DMS79 (cell line): Measurements from ENCODE around the gene ATP1A1.

ENCODE experiments used
- DNase-seq: peaks from one replicate; lab custom pipeline; 2025; lab: John Stamatoyannopoulos, UW

ATP1A1 gene

GRCh38 chr1:116372651-116373430 lies at the start of gene ATP1A1:
Gene ATP1A1, plus strand, starts transcription at chr1:116373244. Its CDS starts 268 bp downstream, at chr1:116373512.
- peak; percentile 72 for DNase-seq

- DNase-seq = no peak
Measured at GRCh38 chr1:116323491-116323890, 49.6 kb upstream of the ATP1A1 start.

GRCh38 chr1:116324411-116324810 lies 48.6 kb upstream of the ATP1A1 start:
- DNase-seq = no peak

- DNase-seq = no peak
Measured at GRCh38 chr1:116325104-116325503, 47.9 kb upstream of the ATP1A1 start.

- no peak for DNase-seq
Measured at GRCh38 chr1:116325922-116326321, 47.1 kb upstream of the ATP1A1 start.

GRCh38 chr1:116326486-116326885 lies 46.6 kb upstream of the ATP1A1 start:
- DNase-seq = no peak

GRCh38 chr1:116328671-116329070 lies 44.4 kb upstream of the ATP1A1 start:
- no peak for DNase-seq

GRCh38 chr1:116329524-116330341 lies 43.3 kb upstream of the ATP1A1 start:
- DNase-seq = no peak

GRCh38 chr1:116330342-116330652 lies 42.7 kb upstream of the ATP1A1 start:
- DNase-seq = peak; percentile 75

GRCh38 chr1:116330846-116331245 lies 42.2 kb upstream of the ATP1A1 start:
- DNase-seq = no peak

- no peak for DNase-seq
Measured at GRCh38 chr1:116331523-116331922, 41.5 kb upstream of the ATP1A1 start.

GRCh38 chr1:116332451-116332850 lies 40.6 kb upstream of the ATP1A1 start:
- DNase-seq = no peak

GRCh38 chr1:116333171-116334014 lies 39.7 kb upstream of the ATP1A1 start:
- no peak for DNase-seq

GRCh38 chr1:116334015-116334547 lies 39.0 kb upstream of the ATP1A1 start:
- no peak for DNase-seq

GRCh38 chr1:116334868-116335635 lies 38.0 kb upstream of the ATP1A1 start:
- DNase-seq = no peak

GRCh38 chr1:116335850-116336624 lies 37.0 kb upstream of the ATP1A1 start:
- DNase-seq = no peak

- DNase-seq = no peak
Measured at GRCh38 chr1:116337398-116337797, 35.6 kb upstream of the ATP1A1 start.

- no peak for DNase-seq
Measured at GRCh38 chr1:116338400-116338799, 34.6 kb upstream of the ATP1A1 start.

GRCh38 chr1:116340506-116341231 lies 32.4 kb upstream of the ATP1A1 start:
- no peak for DNase-seq

- DNase-seq = no peak
Measured at GRCh38 chr1:116343019-116343418, 30.0 kb upstream of the ATP1A1 start.
